ENCODE data around the gene RNF130. TPM values are rescaled to one million over a fixed set of nuclear protein-coding genes. Genes with fewer than 3 reads are reported as not detected.
A peak's percentile ranks its signal among the peaks of the same experiment; 100 is the strongest.

RNF130 gene
- total RNA-seq, 4 donors from 2014 or later: 34.5 to 79.5 (median 55.6) TPM

DNA sequence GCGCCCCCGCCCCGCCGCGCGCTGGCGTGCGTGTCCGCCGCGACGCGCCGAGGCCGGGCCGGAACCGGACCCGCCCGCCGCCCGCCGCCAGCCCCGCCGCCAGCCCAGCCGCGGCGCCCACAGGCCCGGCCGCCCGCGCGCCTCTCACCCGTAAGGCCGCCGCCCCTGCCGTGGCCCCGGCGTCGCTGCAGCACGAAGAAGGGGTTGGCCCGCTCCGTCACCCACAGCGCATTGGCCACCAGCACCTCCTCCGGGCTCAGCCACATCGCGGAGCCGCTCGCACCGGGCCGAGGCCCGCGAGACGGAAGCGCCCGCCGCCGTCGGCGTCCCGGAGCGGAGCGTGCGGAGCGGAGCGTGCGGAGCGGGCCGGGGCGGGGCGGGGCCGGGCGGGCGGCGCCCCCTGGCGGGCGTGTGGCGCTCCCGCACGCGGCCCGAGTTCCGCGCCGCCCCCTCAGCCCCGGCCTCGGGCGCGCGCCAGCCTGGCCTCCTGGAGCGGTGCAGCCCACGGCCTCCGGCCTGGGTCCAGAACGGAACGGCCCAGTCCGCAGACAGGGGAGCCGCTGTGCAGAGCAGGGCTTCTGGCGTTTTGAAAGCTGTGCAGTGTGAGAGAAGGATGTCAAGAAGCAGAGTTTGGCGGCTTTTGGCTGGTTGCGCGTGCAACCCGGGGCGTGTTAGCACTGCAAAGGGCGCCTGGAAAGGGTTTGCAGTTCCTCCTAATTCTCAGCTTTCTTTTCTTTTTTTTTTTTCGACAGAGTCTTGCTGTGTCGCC, 163.8 kb downstream of the RNF130 start, which contains the start of gene TBC1D9B:
Gene TBC1D9B, minus strand, starts transcription at position 342 of the 769 bp plus-strand sequence. Its CDS starts 76 bp downstream, at position 266.
- H3K27ac ChIP-seq: peak within 1 kb of the TSS; percentile 78 to 85 (median 82)
- H3K4me1 ChIP-seq: peaks cover 10 to 25% of the 10 kb centered on the region in 2 donors
- peak within 1 kb of the TSS; percentile 65 to 77 (median 68) for H3K4me3 ChIP-seq
- H3K36me3 ChIP-seq: peaks cover 0 to 10% of the 10 kb centered on the region in 2 donors
- DNase-seq (peak in 1 of 2 donors; percentile 49), ATAC-seq (peak; percentile 80 to 84)
- no peaks in the 10 kb centered on the region for H3K27me3 ChIP-seq
- TF ChIP-seq POLR2A (IDR thresholded peaks at IDR 0.05): peak; percentile 40 to 52
- peak in 4 of 5 experiments; percentile 70 to 71 (median 70) for TF ChIP-seq CTCF (IDR thresholded peaks at IDR 0.05 in 4 of 5, conservative IDR thresholded peaks at IDR 0.05 in 1 of 5)
- no peaks in the 10 kb centered on the region for H3K9me3 ChIP-seq
- in situ Hi-C loops (cut with MboI; ENCODE audit: low sequenced_read_pairs in 4 of 4) (loop anchor here in 2 of 4 donors (10.0 to 25.0 kb wide), 2 partner anchors 103 to 180 kb away; partner anchors contain the start of gene MGAT4B (in 1 of the 2)), intact Hi-C loops (cut with DNase I; ENCODE audit: low total_unique reads) (loop anchor here (1.0 to 2.0 kb wide), 6 partner anchors 37 to 209 kb away; partner anchors contain the start of genes CANX, MRNIP and RNF130)

DNA sequence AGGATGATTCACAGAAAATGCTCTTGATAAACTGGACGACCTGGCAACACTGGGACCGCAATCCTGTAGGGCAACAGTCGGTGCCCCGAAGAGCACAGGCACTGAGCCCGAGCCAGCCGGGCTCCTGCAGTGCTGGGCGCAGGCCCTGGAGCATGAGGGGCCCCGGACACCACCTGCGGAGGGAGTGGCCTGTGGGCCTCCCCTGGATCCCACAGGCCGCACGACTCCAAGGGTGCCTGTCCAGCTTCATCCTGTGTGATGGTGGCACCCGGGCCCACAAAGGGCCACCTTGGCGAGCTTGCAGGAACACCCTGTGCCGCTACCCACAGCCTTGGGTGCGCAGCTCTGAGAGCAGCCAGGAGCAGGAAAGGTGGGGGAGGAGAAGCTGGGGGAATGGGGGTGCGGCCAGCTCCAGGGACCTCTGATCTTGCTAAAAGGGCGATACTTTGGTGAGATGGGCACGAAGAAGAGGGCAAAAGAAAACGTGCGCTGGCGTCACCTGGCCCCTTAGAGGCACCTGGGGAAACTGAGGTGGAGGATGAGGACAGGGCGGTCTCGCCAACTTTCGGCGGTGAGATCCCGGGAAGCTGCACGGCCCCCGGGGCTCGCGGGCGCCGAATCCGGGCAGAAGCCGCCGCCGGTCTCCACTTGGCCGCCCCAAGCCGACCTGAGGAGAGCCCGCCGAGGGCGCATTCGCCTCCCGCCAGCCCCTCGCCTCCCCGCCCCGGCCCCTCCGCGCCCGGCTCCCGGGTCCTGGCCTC, 164.6 kb downstream of the RNF130 start:
- no peaks in the 10 kb centered on the region for H3K27me3 ChIP-seq
- intact Hi-C loops (cut with DNase I; ENCODE audit: low total_unique reads) (loop anchor here (1.0 to 2.0 kb wide), 5 partner anchors 36 to 209 kb away; partner anchors contain the start of genes CANX and MRNIP), in situ Hi-C loops (cut with MboI; ENCODE audit: low sequenced_read_pairs in 4 of 4) (loop anchor here in 2 of 4 donors (10.0 to 25.0 kb wide), 2 partner anchors 102 to 180 kb away; partner anchors contain the start of gene MGAT4B (in 1 of the 2))
- no peaks in the 10 kb centered on the region for H3K9me3 ChIP-seq
- H3K36me3 ChIP-seq: peaks cover 0 to 10% of the 10 kb centered on the region in 2 donors
- peak overlapping the region; percentile 62 to 69 (median 66) for H3K4me3 ChIP-seq
- DNase-seq (peak; percentile 40 to 58), ATAC-seq (peak; percentile 40 to 54)
- no peak for TF ChIP-seq CTCF (IDR thresholded peaks at IDR 0.05 in 4 of 5, conservative IDR thresholded peaks at IDR 0.05 in 1 of 5)
- TF ChIP-seq POLR2A (IDR thresholded peaks at IDR 0.05): no peak
- peaks cover 10 to 22% of the 10 kb centered on the region in 2 donors for H3K4me1 ChIP-seq
- peak overlapping the region; percentile 78 to 85 (median 82) for H3K27ac ChIP-seq

DNA sequence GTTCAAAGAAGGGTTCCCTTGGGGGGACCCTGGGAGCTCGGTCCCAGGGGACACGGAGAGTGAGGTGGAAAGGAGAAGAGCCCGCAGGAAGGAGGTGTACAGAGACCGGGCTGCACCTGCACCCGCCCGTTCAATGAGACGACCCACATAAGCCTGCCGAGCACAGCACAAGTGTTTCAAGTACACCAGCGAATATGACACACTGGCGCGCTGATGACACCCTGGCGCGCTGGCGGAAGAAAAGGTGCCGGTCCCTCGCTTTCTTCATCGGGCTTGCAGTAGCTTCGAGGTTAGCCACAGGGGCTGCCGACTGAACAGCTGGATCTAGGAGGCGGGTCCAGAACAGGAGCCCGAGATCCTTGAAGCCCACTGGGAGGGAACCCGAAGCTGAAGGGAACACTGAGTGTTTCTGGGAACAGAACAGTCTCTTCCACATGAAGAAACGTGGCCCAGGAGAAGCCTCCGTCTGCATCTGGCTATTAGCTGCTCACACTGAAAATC, 165.2 kb downstream of the RNF130 start:
- in situ Hi-C loops (cut with MboI; ENCODE audit: low sequenced_read_pairs in 4 of 4): loop anchor here in 2 of 4 donors (10.0 to 25.0 kb wide), 2 partner anchors 102 to 181 kb away; partner anchors contain the start of gene MGAT4B (in 1 of the 2)
- ATAC-seq: no peak
- Histone ChIP-seq H3K4me3 (peak overlapping the region; percentile 62 to 69 (median 66)), H3K9me3 (no peaks in the 10 kb centered on the region), H3K4me1 (peaks cover 13 to 26% of the 10 kb centered on the region in 2 donors), H3K27me3 (no peaks in the 10 kb centered on the region), H3K27ac (peak overlapping the region; percentile 78 to 85 (median 82)), H3K36me3 (peaks cover 0 to 10% of the 10 kb centered on the region in 2 donors)
- intact Hi-C loops (cut with DNase I; ENCODE audit: low total_unique reads): loop anchor here (2.0 kb wide), 3 partner anchors 36 to 104 kb away; partner anchors contain the start of gene MRNIP
- no peak for DNase-seq
- TF ChIP-seq CTCF (IDR thresholded peaks at IDR 0.05 in 4 of 5, conservative IDR thresholded peaks at IDR 0.05 in 1 of 5) (no peak), POLR2A (IDR thresholded peaks at IDR 0.05) (no peak)

DNA sequence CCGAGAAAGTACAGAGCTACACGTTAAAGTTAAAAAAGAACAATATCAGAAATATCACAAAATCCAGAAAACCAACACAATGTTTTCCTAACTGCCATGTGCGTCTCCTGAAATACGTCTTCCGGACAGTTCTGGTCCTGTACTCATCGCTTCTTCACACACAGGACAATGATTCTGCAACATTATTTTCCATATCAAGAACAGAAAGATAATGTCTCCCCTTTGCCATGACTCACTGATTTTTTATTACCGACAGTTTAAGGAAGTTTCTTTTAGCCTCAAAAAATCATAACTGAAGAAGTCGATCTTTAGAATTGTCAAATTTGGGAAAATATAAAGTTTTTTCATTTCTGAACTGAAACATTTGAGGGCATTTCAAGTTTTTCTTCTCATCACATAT, 166.4 kb downstream of the RNF130 start:
- intact Hi-C loops (cut with DNase I; ENCODE audit: low total_unique reads): no loop called here
- Histone ChIP-seq H3K9me3 (no peaks in the 10 kb centered on the region), H3K27me3 (no peaks in the 10 kb centered on the region), H3K27ac (no peak overlapping the region), H3K36me3 (peaks cover 0 to 10% of the 10 kb centered on the region in 2 donors), H3K4me1 (peaks cover 25 to 38% of the 10 kb centered on the region in 2 donors), H3K4me3 (no peak overlapping the region)
- TF ChIP-seq POLR2A (IDR thresholded peaks at IDR 0.05) (no peak), CTCF (IDR thresholded peaks at IDR 0.05 in 4 of 5, conservative IDR thresholded peaks at IDR 0.05 in 1 of 5) (no peak)
- DNase-seq (no peak), ATAC-seq (no peak)
- in situ Hi-C loops (cut with MboI; ENCODE audit: low sequenced_read_pairs in 4 of 4): loop anchor here in 2 of 4 donors (10.0 to 25.0 kb wide), 2 partner anchors 100 to 182 kb away; partner anchors contain the start of gene MGAT4B (in 1 of the 2)

Data from gastrocnemius medialis (tissue), 4 donors.